ENCODE results near the gene ITK.
"Not testable (repeated sequence)": the region's sequence is repeated elsewhere in the genome, so short reads cannot be mapped to it uniquely, and the experiment has no call there.

The ITK gene

DNA sequence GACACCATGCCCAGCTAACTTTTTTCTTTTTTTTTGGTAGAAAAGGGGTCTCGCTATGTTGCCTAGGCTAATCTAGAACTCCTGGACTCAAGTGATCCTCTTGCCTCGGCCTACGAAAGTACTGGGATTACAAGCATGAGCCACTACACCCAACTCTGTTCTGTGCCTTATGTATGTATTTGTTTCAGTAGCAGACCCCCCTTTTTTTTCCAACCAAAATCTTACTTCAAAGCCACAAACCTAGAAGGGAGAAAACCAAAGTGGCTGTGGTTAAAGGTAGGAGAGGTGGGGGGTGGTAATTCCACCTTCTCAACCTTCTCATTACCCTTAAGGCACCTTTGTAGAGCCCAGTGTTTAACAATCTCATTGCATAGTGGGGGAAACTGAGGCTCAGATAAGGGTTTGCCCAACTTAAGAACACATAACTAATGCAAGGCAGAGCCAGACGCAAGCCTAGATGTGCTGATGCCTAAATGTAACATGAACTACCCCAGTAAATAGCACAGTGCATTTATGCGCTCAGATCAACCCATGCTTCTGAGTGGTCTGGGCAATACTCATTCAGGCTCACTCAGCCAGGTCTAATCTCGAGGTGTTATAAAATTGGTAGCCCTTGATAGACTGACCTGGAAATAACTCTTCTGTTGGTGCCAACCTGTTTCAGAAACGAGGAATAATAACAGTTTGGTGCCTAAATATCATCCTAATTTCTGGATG lies 33.0 kb downstream of the ITK start:
- DNase-seq: no peak

GRCh38 chr5:157214415-157214814 lies 33.8 kb downstream of the ITK start:
- DNase-seq: no peak

DNA sequence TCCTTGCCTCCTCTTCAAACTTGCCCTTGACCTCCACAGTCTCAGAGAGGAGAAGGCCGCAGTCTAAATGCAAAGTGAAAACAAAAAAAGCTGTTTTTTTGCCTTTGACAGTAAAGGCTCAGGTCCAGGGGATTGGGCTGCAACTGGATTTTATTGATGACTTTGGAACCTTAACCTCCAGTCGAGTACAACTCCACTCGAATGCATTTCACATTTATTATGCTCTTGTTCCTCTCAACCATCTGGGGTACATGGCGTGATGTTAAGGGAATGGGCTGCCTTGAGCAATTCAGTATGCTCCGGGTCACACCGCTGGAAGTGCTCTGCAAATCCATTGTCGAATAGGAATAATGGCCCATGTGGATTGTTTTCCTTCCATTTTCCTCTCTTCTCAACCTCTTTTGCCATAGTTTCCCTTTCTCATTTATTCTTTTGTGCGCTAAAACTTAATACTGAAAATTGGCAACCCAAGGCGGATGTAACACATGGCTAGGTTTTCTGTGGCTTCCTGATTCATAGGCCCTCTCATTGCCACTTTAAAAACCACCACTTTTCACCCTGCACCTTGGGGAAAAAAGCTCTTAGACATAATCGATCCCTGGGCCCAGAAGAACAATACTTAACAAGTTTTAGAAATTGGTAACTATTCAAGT lies 34.3 kb downstream of the ITK start:
- no peak for DNase-seq

- DNase-seq: no peak
Measured at GRCh38 chr5:157215514-157216167, 35.0 kb downstream of the ITK start.

GRCh38 chr5:157216391-157217142 lies 35.9 kb downstream of the ITK start:
- DNase-seq: no peak

GRCh38 chr5:157217289-157218024 lies 36.8 kb downstream of the ITK start:
- no peak for DNase-seq

GRCh38 chr5:157219491-157220271 lies 39.0 kb downstream of the ITK start:
- DNase-seq: no peak

DNA sequence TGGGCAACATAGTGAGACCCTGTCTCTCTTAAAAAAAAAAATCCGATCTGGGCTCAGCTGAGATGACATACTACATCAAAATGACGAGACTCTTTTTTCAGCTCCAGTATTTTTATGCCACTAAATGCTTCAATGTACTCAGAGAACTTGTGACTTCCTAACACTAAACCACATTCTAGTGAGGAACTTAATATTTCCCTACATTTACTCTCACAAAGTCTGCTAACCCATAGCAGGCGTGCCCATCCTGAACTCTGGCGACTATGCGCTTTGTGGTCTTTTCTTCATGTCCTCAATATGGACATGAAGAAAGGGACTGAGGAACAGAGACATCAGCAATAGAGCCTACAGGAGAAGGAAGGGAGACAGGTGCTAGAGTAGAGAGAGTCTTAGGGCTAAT lies 41.3 kb downstream of the ITK start:
- DNase-seq: no peak

DNA sequence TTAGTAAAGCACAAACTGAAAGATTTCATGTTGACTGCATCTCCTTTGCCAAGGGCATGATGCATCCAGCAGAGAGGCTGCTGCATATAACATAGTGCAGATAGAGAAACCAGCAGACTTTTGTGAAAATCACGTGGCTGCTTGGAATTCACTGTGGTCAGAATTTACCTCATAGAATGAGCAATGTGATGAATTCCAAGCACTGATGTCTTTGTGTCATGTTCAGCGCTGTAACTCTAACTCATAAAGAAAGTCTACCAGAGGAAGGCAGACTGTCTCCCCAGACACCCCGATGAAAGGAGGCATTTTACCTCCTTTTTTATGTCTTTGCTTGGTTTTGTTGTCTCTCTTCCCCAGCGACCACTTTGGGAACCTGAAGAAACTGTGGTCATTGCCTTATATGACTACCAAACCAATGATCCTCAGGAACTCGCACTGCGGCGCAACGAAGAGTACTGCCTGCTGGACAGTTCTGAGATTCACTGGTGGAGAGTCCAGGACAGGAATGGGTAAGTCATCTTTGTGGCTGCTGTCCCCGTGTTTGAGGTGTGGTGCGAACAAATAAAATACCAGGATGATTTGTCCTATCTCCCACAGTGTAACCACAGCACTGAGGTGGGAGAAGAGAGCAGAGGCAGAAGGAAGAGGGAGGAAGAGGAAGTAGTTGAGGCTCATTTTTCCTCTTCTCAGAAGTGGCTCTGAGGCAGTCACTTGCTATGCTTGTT lies 42.0 kb downstream of the ITK start:
- DNase-seq: no peak

DNA sequence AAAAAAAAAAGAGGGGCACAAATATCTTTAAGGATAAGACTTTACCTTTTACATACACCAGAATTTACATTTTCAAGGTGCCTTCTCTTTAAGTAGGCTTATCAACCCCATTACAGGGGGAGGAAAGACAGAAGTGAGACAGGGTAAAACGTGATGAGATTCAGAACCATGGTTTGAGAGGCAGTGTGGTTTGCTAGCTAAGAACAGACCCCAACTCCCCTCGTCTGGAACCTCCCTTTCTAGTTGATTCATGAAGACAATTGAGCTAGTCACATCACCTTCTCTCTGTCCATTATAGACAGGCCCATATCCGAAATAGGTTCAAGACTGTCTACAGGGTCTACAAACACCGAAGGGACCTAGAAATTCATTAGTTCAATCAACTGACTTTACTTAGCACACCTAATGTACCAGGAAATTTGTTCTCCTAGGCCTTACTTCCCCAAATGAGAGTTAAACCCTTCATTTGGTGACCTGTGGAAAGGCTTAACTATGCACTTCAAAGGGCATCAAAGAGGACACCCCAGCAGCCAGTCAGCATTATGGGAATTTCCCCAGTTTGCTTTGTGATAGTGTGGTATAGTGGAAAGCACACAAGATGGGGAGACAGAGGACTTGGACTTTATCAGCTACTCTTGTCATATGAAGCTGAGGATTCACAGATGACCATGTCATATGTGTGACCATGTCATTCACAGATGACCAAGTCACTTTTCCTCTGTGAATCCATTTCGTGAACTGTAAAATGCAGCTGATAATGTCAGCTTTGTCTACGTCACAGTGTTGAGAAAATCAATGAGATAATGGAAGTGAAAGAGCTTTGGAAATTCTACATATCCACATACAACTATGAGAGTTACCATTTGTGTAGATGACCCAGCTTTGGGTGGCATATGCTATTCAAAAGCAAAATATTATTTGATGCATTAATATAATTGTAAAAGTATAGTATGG lies 45.1 kb downstream of the ITK start:
- no peak for DNase-seq

- no peak for DNase-seq
Measured at GRCh38 chr5:157230610-157231009, 50.0 kb downstream of the ITK start.

GRCh38 chr5:157232706-157233105 lies 52.1 kb downstream of the ITK start:
- no peak for DNase-seq

DNA sequence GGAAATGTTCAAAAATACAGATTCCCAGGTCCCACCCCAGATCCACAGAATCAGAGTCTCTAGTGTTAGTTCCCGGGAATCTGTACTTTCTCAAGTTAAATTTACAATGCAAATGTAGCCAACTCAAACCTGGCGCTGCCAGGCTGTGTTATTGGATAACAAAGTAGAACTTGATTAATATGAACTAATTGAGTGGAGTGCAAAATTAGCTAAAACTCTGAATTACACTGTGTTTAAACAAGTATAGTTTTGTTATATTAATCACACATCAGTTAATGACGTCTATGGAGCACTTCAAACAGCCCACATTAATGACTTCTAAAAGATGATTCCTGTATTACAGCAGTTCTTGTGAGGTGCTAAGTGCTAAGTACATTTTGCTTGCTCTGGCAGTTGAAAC lies 52.9 kb downstream of the ITK start:
- no peak for DNase-seq

GRCh38 chr5:157236423-157236822 lies 55.8 kb downstream of the ITK start:
- no peak for DNase-seq

DNA sequence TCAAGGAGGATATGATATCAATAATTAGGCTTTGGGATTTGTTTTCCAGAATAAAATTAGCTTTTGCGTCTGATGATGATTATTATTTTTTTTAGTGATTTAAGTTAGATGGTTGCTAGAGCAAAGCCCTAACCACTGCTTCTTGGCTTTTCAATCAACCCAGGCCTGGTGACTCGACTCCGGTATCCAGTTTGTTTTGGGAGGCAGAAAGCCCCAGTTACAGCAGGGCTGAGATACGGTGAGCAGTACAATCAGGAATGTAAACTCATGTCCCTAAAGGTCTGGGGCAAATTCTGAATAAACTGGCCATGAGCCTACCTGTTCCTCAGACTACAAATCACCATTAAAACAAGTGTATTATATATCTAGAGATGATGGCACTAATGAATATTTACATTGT lies 60.8 kb downstream of the ITK start:
- no peak for DNase-seq

DNA sequence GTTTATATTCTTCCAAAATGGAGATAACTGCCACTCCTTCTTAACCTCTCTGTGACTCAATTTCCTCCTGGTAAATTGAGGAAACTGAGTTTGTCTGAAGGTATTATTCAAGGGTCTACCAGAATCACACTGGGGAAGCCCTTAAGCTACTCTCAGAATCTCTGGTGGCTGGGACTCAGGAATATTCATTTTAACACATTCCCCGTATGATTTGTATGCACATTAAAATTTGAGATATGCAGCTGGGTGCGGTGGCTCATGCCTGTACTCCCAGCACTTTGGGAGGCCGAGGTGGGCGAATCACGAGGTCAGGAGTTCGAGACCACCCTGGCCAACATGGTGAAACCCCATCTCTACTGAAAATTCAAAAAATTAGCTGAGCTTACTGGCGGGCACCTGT lies 64.1 kb downstream of the ITK start:
- not testable (repeated sequence) for DNase-seq

DNA sequence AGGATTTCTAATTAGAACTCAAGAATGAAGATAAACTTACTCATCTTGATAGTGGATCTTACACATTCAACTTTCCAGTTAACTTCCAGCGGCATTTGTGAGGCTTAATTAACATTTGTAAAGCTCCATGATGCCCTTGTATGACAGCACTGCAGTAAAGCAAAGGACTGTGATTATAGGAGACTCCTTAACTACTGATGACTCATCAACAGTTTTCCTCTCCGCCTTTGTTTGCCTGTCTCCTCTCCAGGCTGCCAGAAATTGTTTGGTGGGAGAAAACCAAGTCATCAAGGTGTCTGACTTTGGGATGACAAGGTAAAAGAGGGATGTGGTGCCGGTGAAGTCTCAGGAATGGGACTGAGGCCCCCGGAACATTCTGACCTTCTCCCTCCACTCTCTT lies 64.8 kb downstream of the ITK start:
- DNase-seq: no peak

- DNase-seq: no peak
Measured at GRCh38 chr5:157245886-157246285, 65.2 kb downstream of the ITK start.

- no peak for DNase-seq
Measured at GRCh38 chr5:157247267-157247666, 66.6 kb downstream of the ITK start.
